ENCODE results near the gene PARVG. TPM values are rescaled to one million over a fixed set of nuclear protein-coding genes. Genes with fewer than 3 reads are reported as not detected.

The PARVG gene
- polyA plus RNA-seq, 2 of the 4 experiments (the other 2 are of a cell fraction), result not detected

GRCh38 chr22:44201665-44202064 lies 20.9 kb downstream of the PARVG start (continued):
- TF ChIP-seq BCL3 (IDR thresholded peaks at IDR 0.05), result no peak
- TF ChIP-seq FOSL2 (IDR thresholded peaks at IDR 0.05), result no peak
- TF ChIP-seq FOSL2 (CRISPR knock-in tag; IDR thresholded peaks at IDR 0.05), result no peak

DNA sequence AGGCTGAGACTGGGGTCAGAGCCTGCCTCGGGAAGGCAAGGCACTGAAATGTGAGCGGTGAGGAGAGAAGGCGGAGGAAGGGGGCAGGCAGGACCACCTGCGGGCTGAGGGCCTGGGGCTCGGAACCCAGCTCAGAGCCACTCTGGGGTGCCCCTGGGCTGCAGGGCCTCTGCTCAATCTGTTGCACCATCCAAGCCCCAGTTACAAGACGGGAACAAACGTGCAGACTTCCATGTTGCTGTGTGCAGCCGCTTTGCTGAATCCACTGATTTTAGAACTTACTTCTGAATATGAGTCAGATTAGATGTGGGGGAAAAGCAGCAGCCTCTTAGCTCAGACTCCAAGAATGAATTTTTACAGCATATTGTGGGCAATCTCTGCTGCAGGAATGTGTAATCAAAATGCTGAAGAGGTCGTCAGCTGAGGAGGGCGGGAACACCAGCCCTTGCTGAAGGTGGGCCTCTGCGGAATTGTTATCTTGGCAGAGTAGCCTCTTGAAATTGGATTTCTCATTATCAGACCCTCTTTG lies 21.6 kb downstream of the PARVG start:
- no peak for FAIRE-seq
- 77% methylated on average over 9 of the region's 11 CpGs for WGBS (ENCODE audit: missing lambda C conversion rate)
- POLR2A ChIA-PET, result no interaction called here
- TF ChIP-seq HOXB5 (CRISPR knock-in tag; IDR thresholded peaks at IDR 0.05) (no peak), KDM1A (IDR thresholded peaks at IDR 0.05; ENCODE audit: low read depth) (no peak), EHF (CRISPR knock-in tag; IDR thresholded peaks at IDR 0.05) (no peak), FOSB (CRISPR knock-in tag; IDR thresholded peaks at IDR 0.05) (no peak), EHMT2 (IDR thresholded peaks at IDR 0.05; ENCODE audit: low read depth) (no peak)
- no peak for DNase-seq (ENCODE audit: low read depth in 1 of 2, low spot score in 1 of 2)
- H3K9me3 ChIP-seq, result no peaks in the 10 kb centered on the region
- CTCF ChIA-PET, result interaction anchor here (1.1 to 1.7 kb wide), 3 partner anchors 9 to 424 kb away, joined by 3 to 5 read pairs (median 4); no protein-coding TSS in a partner anchor
- H3K4me3 ChIP-seq, result no peak overlapping the region
- H3K4me1 ChIP-seq, result no peaks in the 10 kb centered on the region
- no peak overlapping the region for H3K27ac ChIP-seq
- ATAC-seq, result no peak
- no peak overlapping the region for H3K4me2 ChIP-seq

DNA sequence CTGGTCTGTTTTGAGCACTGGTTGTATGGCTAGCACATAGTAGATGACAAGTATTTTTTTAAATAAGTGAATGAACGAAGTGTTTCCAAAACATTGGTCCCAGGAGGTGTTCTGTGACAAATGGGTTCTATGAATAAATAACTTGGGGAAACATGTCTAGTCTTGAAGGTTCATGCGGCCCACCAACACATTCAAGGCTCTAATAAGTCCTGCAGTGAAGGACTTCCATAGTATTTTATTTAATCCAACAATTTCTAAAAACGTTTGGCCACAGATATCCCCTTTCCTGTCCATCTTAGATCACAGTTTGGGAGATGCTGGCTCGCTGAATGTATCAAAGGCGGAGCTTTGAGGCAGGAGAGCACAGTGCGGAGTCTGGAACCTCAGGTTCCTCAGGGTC lies 22.5 kb downstream of the PARVG start:
- DNase-seq (ENCODE audit: low read depth in 1 of 2, low spot score in 1 of 2) (no peak), ATAC-seq (no peak), FAIRE-seq (no peak)
- Histone ChIP-seq H3K4me3 (no peak overlapping the region), H3K27ac (no peak overlapping the region), H3K9me3 (no peaks in the 10 kb centered on the region), H3K4me1 (no peaks in the 10 kb centered on the region), H3K4me2 (no peak overlapping the region)
- 48% methylated on average over 6 of the region's 6 CpGs for WGBS (ENCODE audit: missing lambda C conversion rate)
- no peak for TF ChIP-seq EHF (CRISPR knock-in tag; IDR thresholded peaks at IDR 0.05)
- no peak for TF ChIP-seq CEBPB (IDR thresholded peaks at IDR 0.05)
- no peak for TF ChIP-seq ATOH8 (CRISPR knock-in tag; IDR thresholded peaks at IDR 0.05; ENCODE audit: low read depth)
- no peak for TF ChIP-seq EP300 (IDR thresholded peaks at IDR 0.05)
- no peak for TF ChIP-seq HEYL (CRISPR knock-in tag; IDR thresholded peaks at IDR 0.05)
- TF ChIP-seq TP53 (CRISPR knock-in tag; IDR thresholded peaks at IDR 0.05), result no peak
- no peak for TF ChIP-seq POLR2AphosphoS2 (conservative IDR thresholded peaks at IDR 0.05; ENCODE audit: low read length)
- ChIA-PET POLR2A (no interaction called here), CTCF (interaction anchor here (1.7 kb wide), 1 partner anchor 10 kb away, joined by 4 read pairs; no protein-coding TSS in a partner anchor)

DNA sequence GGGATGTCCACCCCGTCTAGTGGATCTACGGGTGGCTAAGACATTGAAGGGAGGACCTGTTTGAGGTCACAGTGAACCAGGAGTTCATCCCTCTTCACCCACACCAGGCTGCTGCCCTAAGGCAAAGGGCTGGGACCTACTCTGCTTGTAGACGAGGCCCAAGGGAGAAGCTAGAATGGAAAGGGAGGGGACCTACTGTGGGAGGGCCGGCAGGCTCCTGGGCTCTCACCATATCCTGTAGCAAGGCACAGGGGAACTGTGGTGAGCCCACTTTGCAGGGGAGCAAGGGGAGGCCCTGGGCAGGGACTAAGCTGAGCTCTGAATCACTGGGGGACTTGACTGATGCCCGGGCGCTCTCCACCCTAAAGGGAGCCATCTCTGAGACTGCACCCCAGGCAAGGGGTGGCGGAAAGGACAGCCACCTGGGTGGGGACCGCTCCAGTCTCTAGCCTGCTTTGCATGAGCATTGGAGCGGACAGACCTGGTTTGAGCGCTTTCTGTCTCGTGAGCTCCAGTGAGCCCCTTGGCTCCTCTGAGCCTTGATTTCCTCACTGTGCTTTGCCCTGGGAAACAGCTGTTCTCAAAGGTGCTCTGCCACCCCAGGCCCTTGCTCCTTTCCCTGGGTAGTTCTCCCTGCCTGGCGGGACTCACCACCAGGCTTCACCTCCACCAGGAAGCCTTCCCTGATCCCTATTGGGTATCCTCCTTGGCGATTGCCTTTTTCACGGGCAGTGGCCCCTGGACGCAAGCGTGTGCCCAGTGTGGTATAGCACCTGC lies 24.2 kb downstream of the PARVG start:
- WGBS (ENCODE audit: missing lambda C conversion rate), result 71% methylated on average over 14 of the region's 16 CpGs
- Histone ChIP-seq H3K4me3 (no peak overlapping the region), H3K4me2 (no peak overlapping the region), H3K4me1 (no peaks in the 10 kb centered on the region), H3K27ac (no peak overlapping the region), H3K9me3 (peaks cover 3% of the 10 kb centered on the region; the same call in 1 of the 3 replicates)
- no peak for DNase-seq (ENCODE audit: low read depth in 1 of 2, low spot score in 1 of 2)
- no peak for ATAC-seq
- TF ChIP-seq CTCF (IDR thresholded peaks at IDR 0.05), result no peak
- no peak for TF ChIP-seq EHMT2 (IDR thresholded peaks at IDR 0.05; ENCODE audit: low read depth)
- TF ChIP-seq, protein P1, sequence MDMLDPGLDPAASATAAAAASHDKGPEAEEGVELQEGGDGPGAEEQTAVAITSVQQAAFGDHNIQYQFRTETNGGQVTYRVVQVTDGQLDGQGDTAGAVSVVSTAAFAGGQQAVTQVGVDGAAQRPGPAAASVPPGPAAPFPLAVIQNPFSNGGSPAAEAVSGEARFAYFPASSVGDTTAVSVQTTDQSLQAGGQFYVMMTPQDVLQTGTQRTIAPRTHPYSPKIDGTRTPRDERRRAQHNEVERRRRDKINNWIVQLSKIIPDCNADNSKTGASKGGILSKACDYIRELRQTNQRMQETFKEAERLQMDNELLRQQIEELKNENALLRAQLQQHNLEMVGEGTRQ (IDR thresholded peaks at IDR 0.05), result no peak
- no peak for TF ChIP-seq FOSL2 (IDR thresholded peaks at IDR 0.05)
- no peak for TF ChIP-seq FOSL2 (CRISPR knock-in tag; IDR thresholded peaks at IDR 0.05)
- TF ChIP-seq BHLHE40 (IDR thresholded peaks at IDR 0.05; ENCODE audit: low read depth, low read length), result no peak
- no peak for TF ChIP-seq CBX8 (IDR thresholded peaks at IDR 0.05)
- ChIA-PET POLR2A (no interaction called here), CTCF (no interaction called here)
- FAIRE-seq, result no peak

Data from A549 (cell line).